GM20431 (cell line): ENCODE data around the gene PIGX.
"Not testable (repeated sequence)": the region's sequence is repeated elsewhere in the genome, so short reads cannot be mapped to it uniquely, and the experiment has no call there.

ENCODE experiments used
- in situ Hi-C: fragments of 300-500 bp; cut with MseI, MboI; formaldehyde crosslinking; loops from one replicate; pipeline ENCODE4 v1.15.0; 2020; ENCODE audit warnings: low sequenced_read_pairs; ENCODE audit not compliant: unreplicated experiment

The PIGX gene

DNA sequence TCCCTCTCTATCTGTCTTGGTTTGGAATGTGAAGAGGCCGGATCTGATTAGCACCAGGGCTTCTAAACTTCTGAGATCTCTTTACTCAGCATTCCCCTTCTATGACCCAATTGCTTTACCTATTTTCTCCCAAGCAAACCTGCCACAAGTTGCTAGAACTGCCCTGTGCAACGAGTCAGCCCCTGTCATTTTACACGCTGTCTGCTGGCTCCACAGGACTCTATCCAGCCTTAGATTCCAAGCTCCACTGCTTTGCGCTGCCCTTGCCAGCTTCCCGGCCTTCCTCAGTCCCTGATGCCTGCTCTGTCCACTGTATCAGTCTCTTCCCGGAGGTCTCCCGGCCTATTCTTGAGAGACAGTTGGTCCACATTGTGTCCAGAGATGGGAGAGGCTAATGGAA lies 12.4 kb upstream of the PIGX start:
- in situ Hi-C loops = no loop called here

DNA sequence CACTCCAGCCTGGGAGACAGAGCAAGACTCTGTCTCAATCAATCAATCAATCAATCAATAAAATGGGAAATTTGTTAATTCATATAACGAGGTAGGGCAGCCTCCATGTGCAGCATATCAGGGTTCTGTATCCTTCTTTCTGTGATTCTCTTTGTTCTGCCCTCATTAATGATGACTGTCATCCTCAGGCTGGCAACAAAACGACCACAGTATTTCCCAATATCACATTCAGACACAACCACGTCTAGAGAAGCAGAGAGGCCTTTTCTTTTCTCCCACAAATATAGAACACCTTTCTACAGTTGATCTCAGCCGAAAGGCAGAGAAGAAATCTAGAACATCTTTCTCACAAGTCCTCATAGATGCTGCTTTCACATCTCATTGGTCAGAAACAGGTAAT lies 11.4 kb upstream of the PIGX start:
- in situ Hi-C loops = no loop called here

DNA sequence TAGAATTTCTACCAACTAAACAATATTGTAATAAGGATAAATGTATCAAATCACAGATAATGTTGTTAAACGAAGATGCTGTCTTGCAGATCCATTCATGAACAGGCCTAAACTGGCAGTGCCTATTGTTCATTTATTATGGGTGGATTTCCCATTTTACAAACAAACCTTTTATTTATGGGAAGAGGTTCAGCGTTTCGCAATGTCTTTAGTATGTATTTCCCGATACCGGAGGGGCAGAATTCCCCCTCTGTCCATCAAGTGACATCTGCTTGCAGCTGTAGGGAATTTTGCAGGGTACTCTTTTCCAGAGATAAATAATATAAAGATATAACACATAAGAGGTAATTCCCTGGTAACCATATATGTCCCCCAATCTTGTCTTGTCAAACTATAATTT lies 5.8 kb upstream of the PIGX start:
- in situ Hi-C loops = no loop called here

DNA sequence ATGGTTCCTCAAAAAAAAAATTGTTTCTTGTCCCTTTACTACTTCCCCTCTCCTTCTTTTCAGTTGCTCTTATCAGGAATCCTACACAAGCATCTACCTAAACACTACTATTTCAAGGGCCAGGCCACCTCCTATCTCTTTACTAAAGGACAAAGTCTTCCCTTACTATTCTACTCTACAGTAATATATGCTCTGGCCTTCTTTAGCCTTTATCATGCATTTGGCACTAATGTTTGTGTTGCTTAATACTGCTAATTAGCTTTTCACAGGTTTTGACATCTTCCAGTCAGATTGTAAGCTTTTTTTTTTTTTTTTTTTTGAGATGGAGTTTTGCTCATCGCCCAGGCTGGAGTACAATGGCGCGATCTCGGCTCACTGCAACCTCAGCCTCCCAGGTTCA lies 5.4 kb upstream of the PIGX start:
- in situ Hi-C loops = no loop called here

DNA sequence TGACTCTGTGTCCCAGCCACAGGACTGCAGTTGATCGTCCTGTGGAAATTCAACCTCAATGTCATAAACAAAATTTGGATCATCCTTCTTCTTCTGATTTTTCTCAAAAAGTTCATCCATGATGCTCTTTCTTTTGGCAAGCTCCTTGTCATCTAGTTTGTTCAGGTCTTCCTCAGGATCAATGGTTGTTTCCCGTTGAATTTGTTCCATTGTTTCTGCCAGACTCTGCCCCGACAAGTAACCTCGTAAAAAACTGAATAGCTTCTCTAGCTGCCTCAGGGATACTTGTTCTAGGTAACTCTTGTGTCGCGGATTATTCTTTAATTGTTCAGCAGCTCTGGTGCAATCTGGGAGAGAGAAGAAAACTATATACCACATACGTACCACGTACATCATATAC lies 4.6 kb upstream of the PIGX start:
- in situ Hi-C loops = no loop called here

DNA sequence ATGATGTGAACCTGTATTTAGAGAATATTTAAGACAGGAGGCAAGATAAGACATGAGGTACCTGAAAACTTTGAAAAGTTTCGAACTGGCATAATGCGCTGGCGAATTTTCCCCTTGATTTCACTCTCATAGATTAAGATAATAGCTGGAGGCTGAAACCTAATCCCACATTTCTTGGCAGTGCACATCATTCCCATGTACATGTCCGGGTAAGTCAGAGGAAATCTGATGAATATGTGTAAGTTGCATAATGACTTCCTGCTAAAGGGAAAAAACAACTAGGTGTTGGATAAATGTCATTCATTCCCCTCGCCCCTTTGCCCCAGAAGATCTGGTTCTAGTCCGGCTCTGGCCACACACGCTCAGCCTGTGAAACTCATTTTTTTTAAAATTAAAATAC lies 3.7 kb upstream of the PIGX start:
- in situ Hi-C loops = no loop called here

DNA sequence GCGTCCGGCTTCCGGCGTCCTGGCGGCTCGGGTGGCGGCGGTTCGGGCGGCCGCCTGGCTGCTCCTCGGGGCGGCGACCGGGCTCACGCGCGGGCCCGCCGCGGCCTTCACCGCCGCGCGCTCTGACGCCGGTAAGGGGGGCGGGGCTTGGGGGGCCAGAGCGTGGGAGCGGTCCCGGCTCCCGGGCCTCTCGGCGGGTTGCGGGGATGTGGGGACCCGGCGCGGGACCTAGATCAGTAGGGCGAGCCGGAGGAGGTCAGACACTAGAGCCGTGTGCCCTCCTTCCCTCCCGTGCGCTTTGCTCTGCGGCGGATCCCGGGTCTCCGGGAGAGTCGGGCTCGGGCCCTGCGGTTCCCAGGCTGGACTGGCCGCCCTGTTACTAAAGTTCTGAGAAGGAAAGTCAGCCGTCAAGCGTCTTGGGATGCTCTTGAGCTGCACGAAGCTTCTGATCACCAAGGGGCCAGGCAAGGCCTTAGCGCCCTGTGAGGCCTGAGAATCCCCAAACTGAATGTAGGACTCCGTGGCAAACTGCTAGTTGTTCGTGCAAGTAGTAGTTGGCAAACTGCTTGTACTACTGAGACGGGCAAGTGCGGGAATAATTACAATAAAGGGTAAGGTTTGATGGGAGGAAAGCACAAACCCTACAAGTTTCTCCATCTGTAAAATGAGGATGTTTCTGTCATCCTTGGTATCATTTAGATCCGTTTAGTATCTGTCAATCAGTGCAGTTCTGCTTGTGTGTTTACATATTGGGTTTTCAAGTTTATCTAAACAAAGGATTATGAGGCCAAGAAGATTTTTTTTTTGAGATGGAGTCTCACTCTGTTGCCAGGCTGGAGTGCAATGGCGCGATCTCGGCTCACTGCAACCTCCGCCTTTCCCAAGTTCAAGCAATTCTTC lies 587 bp downstream of the PIGX start:
- in situ Hi-C loops = no loop called here

DNA sequence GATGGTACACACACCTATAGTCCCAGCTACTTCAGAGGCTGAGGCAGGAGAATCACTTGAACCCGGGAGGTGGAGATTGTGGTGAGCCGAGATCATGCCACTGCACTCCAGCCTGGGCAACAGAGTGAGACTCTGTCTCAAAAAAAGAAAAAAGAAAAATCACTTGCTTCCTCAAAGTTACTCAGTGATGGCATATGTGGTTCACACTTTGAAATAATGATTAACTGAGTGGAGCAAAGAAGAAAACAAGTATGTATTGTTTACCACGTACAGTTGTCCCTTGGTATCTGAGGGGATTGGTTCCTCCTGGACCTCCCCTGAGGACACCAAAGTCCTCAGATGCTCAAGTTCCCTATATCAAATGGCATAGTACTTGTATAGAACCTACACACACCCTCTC lies 5.0 kb downstream of the PIGX start:
- in situ Hi-C loops = not testable (repeated sequence)

DNA sequence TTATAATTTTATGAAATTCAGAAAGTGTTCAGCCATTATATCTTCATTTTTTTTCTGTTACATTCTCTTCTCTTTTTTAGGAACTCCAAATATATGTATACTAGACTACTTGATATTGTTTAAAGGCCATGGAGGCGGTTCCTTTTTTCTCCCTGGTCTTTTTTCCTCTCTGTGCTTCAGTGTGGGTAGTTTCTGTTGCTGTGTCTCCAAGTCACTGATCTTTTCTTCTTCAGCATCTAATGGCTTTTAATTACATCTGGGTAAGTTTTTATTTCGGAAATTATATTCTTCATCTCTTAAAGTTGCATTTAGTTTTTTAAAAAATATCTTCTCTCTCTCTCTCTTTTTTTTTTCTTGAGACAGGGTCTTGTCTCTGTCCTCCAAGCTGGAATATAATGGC lies 8.9 kb downstream of the PIGX start:
- in situ Hi-C loops = no loop called here

DNA sequence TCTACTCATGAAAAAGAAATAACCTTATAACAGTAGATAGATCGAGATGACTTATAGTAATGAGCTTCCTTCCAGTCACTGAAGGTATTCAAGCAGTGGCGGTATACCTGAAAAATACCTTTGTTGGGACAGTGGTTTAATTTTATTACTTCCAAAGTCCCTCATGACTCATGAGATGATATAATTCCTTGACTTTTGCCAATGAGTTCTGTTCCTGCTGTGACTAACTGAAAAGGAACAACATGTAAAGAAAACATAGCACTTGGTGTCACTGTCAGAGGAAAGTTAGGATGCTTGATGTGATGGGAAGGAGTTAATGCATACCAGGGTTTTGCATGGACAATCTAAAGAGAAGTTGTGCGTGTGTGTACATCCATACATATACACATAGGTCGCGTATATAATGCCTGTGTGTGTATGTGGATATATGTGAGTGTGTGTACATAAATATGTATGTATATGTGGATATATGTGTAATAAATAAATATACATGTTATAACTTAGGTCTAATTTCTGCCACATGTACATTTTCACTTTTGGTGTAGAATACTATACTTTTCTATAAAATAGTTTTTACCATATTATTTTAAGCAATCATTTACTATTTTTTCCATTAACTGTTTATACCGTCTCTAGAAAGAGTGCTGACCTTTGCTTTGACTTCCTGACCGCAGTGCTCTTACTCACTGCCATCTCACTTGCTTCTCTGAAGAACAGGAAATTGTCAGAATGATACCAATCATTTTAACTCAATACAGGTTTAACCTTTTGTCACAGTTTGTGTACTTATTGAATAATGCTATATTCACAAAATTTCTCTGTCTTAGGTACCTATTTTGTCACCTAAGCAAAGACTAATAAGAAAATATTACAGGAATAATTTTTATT lies 14.9 kb downstream of the PIGX start:
- in situ Hi-C loops = no loop called here

DNA sequence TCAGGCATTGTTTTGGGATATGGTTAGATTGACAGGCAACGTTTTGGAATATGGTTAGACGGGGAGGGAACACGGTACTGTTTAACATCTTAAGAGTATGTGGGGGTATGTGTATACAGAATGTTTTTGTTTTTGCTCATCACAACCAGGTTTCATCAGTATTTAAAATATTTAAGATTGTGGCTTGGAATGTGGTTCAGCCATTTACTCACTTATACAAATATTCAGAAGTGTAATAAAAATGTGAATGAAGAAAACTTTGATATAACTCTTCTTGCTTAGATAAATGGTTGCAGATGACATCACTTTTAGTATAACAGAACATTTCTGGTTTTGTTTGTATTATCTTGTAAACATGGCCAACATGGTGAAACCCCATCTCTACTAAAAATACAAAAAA lies 23.6 kb downstream of the PIGX start:
- in situ Hi-C loops = no loop called here

DNA sequence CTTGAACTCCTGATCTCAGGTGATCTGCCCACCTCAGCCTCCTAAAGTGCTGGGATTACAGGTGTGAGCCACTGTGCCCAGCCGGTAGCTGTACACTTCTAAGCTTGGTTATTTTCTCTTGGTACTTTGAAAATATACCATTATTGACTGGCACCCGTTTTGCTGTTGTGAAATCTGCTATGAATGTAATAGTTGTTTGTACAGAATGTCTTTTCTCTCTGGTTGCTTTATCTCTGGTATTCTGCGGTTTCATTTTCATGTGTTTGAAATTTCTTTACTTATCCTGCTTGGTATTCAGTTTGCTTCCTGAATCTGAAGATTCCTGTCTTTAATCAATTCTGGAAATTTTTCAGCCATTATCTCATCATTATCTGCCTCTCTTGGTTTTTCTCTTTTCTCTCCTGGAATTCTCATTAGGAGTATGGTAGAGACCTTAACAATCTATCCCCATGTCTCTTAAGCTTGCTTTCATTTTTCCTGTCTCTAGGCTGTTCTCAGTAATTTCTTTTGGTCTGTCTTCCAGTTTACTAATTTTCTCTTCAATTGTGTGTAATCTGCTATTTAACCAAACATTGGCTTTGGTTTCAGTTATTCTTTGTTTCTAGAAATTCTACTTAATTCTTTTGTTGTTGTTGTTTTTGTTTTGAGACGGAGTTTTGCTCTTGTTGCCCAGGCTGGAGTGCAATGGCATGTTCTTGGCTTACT lies 24.6 kb downstream of the PIGX start:
- in situ Hi-C loops = no loop called here

DNA sequence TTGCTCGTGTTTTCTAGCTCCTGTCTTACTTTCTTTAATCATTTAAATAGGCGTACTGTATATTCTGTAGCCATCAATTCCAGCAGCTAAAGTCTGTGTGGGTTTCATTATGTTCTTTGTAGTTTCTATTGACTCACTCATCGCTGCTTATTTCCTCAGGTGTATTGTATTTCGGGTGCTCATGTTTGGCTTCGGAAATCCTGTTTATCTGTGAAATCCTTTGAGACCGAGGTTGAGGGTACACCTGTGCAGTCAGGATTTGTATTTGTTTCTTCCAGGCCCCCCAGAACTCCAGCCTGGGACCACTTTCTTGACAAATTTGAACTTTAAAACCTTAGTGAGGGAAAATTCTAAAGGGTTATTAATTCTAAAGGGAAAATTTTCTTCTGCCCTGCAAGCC lies 25.5 kb downstream of the PIGX start:
- in situ Hi-C loops = no loop called here

DNA sequence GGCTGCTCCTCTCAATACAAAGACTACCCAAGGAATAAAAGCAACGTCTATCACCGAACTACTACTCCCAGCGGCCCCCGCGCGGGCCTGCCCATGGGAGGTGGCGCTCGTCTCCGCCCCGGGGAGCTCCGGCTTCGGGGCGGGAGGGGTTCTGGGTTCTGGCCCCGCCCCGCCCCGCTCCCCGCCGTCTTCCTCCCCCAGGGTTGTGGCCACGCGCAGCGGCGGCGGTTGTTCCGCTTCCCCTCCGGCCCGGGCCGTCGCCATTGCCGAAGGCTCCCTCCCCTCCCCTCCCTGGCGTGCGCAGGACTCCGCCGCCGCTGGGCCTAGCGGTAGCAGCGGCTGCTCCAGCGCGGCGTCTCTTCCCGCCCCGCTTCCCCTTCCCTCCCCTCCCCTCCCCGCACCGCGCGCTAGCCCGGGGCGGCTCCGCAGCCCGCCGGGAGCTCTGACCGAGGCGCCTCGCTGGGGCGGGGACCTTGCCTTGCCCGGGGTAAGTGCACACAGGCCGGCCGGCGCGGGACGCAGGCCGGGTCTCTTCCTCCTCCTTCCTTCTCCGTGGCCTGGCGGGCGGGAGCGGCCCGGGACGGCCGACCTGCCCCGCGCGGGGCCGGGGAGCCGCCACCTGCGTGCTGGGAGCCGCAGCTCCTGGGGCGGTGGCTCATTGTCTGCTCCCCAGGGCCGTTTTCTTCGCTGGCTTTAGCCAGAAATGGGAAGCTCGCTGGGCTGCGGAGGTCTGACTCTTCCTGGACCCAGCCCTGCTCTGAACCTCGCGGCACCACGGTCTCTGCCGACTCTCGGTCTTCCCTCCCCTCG lies 27.7 kb downstream of the PIGX start, which contains the start of gene PAK2:
Gene PAK2, plus strand, starts transcription at position 187 of the 810 bp plus-strand sequence. CDS start 42,790 bp downstream, outside the sequence.
- in situ Hi-C loops = no loop called here

DNA sequence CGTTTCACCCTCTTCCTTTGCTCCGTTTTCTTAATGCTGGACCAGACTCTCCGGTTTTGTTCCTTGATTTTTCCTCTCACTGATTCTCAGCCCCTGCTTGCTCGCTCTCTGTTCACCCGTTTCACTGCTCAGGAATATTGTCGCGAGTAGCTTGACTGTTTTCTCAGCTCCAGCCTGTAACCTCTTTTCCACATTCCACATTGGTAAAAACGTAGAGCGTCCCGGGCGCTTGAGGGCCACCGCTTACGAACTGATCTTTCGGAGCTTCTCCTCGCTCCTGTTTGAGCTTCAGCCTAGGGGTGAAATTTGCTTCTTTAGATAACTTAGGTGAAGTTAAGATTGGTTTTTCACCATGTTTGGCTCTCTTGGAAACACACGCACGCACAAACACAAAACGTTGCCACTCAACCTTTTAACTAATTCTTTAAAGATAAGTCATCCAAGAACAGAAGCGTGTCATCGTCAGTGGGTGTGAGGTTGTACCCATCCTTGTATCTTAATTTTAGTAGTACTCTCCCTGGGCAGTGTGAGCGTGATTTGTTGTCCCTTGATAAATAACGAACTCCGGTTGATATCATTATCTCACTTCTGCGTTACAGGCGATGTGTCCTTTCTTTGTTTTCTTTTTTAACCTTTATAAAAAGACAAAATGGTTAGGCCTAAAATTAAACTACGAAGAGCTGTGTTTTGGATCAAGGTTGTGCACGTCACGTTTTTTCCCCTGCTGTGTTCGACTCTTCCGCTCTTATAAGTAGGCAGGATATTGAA lies 28.5 kb downstream of the PIGX start:
- in situ Hi-C loops = no loop called here

DNA sequence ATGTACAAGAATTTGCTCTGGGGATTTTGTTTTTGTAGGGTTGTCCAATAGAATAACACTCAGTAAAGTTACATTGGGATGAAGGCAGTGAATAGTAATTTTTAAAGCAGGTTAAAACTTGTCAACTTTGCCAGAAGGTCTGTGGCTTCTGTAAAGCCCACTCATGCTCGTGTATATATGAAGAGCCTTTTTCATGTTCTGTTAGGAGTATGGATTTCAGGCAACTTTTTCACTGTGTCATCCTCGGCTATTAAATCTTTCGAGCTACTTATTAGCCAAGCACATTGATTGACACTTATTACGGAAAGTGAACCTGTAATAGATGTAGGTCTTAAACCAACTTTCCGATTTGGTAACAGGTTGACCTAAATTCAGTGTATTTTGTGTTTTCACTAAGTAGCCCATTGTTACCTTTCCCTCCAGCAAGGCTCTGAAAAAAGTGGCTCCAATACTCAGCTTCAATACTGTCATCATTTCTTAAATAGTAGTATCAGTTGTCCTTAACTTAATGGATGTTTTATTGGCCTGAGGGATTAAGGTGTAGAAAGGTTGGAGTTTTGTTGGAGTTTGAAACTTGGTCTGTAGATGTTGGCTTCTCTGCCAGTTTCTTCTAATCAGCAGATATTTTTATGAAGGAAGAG lies 29.2 kb downstream of the PIGX start:
- in situ Hi-C loops = no loop called here

DNA sequence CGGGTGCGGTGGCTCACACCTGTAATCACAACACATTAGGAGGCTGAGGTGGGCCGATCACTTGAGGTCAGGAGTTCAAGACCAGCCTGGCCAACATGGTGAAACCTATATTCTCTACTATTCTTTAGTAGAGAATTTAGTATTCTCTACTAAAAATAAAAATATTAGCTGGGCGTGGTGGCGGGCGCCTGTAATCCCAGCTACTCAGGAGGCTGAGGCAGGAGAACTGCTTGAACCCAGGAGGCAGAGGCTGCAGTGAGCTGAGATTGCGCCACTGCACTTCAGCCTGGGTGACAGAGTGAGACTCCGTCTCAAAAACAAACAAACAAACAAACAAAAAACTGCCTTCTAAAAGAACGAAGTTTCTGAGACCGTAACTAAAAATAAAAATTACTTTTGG lies 31.4 kb downstream of the PIGX start:
- in situ Hi-C loops = not testable (repeated sequence)

DNA sequence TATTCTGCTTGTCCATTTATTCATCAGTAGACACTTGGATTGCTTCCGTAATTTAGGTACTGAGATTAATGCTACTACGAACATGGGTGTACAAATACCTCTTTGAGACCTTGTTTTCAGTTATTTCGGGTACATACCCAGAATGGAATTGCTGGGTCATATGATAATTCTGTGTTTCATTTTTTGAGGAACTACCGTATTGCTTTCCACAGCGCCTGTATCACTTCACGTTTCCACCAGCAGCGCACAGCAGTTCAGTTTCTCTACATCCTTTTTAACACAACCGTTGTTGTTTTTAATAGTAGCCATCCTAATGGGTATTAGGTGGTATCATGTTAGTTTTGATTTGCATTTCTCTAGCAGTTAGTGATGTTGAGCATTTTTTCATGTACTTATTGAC lies 36.9 kb downstream of the PIGX start:
- in situ Hi-C loops = no loop called here

DNA sequence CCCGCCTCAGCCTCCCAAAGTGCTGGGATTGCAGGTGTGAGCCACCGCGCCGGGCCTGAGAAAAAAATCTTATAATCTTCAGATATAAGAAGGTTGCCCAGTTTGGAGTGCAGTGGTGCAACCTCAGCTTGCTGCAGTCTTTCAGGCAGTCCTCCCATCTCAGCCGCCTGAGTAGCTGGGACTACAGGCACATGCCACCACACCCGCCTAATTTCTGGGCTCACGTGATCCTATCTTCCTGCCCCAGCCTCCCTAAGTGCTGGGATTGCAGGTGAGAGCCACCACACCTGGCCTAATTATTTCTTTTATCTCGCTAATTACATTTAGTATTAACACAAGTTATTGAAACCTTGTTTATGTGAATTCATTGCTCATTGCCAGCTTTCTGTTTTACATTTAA lies 41.0 kb downstream of the PIGX start:
- in situ Hi-C loops = no loop called here
